Activated CD4-positive, alpha-beta T cell treated with anti-CD3 and anti-CD28 coated beads for 4 hours (primary cell): ENCODE data around the gene GNPAT.
A peak's percentile ranks its signal among the peaks of the same experiment; 100 is the strongest.

Source experiments
- DNase-seq, 2 donors: peaks; one replicate each; pipeline ENCODE4 v3.0.0-alpha.2; 2020

The GNPAT gene

GRCh38 chr1:231248778-231249177, 7.8 kb downstream of the GNPAT start:
- no peak for DNase-seq

- DNase-seq: no peak
Observed at GRCh38 chr1:231252336-231252735, 11.3 kb downstream of the GNPAT start.

- no peak for DNase-seq
Observed at GRCh38 chr1:231260351-231260750, 19.3 kb downstream of the GNPAT start.

GRCh38 chr1:231264642-231265041, 23.6 kb downstream of the GNPAT start:
- no peak for DNase-seq

GRCh38 chr1:231265379-231265778, 24.4 kb downstream of the GNPAT start:
- DNase-seq: no peak

GRCh38 chr1:231266811-231267322, 25.9 kb downstream of the GNPAT start:
- no peak for DNase-seq

- no peak for DNase-seq
Observed at GRCh38 chr1:231272173-231272572, 31.2 kb downstream of the GNPAT start.

- DNase-seq: no peak
Observed at GRCh38 chr1:231272880-231273279, 31.9 kb downstream of the GNPAT start.

- no peak for DNase-seq
Observed at GRCh38 chr1:231274119-231274825, 33.3 kb downstream of the GNPAT start.

GRCh38 chr1:231278100-231278790, 37.2 kb downstream of the GNPAT start:
- no peak for DNase-seq

- DNase-seq: no peak
Observed at GRCh38 chr1:231279081-231279480, 38.1 kb downstream of the GNPAT start.

GRCh38 chr1:231279683-231280082, 38.7 kb downstream of the GNPAT start:
- DNase-seq: no peak

GRCh38 chr1:231284441-231284840, 43.4 kb downstream of the GNPAT start:
- DNase-seq: no peak

GRCh38 chr1:231286603-231287002, 45.6 kb downstream of the GNPAT start:
- no peak for DNase-seq

- DNase-seq: no peak
Observed at GRCh38 chr1:231295938-231296337, 54.9 kb downstream of the GNPAT start.

- DNase-seq: no peak
Observed at GRCh38 chr1:231301990-231302389, 61.0 kb downstream of the GNPAT start.

GRCh38 chr1:231310391-231310934, 69.5 kb downstream of the GNPAT start:
- DNase-seq: no peak

GRCh38 chr1:231311720-231312431, 70.9 kb downstream of the GNPAT start:
- DNase-seq: no peak

GRCh38 chr1:231312432-231312788, 71.4 kb downstream of the GNPAT start:
- no peak for DNase-seq

GRCh38 chr1:231313661-231314060, 72.6 kb downstream of the GNPAT start:
- no peak for DNase-seq

- peak; percentile 18 to 22 for DNase-seq
Observed at GRCh38 chr1:231315887-231316286, 74.9 kb downstream of the GNPAT start.

GRCh38 chr1:231317306-231318014, 76.4 kb downstream of the GNPAT start:
- no peak for DNase-seq

- no peak for DNase-seq
Observed at GRCh38 chr1:231318015-231318355, 77.0 kb downstream of the GNPAT start.
